Right lobe of liver (tissue), 4 donors: Measurements from ENCODE around the gene GLIPR1L1.

Experiments used
- CTCF ChIP-seq, 4 donors: fragments of 200-600 bp in 3 of 4; fragments of 450-650 bp in 1 of 4; IDR thresholded peaks; one replicate each; pipeline versions ENCODE4 v1.5.1 to v1.8.0; 2016 to 2022; ENCODE audit warnings: antibody characterized with exemption in 4 of 4, mild to moderate bottlenecking in 2 of 4
- POLR2A ChIP-seq: fragments of 450-650 bp; IDR thresholded peaks from one replicate; pipeline ENCODE4 v1.6.1; 2017; ENCODE audit warnings: antibody characterized with exemption, mild to moderate bottlenecking
- donor health status: DM: no; HTN: no; CAD: no.
- donor health status: DM: no; HTN: no; CAD: no.
- donor health status: DM: no; HTN: yes; CAD: no.

- TF ChIP-seq CTCF (IDR thresholded peaks at IDR 0.05) = no peak
- TF ChIP-seq POLR2A = no peak
Measured at GRCh38 chr12:75302225-75302624, 32.2 kb upstream of the GLIPR1L1 start.
